ENCODE results near the gene LDAH. TPM values are rescaled to one million over a fixed set of nuclear protein-coding genes. Genes with fewer than 3 reads are reported as not detected.

The LDAH gene
- total and polyA plus RNA-seq, 10 of the 15 experiments (the other 5 are each of a cell fraction or from before 2014, with no cell fraction given) = 17.9 to 44.7 (median 30.0) TPM

- TF ChIP-seq KLF5 (IDR thresholded peaks at IDR 0.05; ENCODE audit: partially characterized antibody) (no peak), RAD21 (IDR thresholded peaks at IDR 0.05; ENCODE audit: insufficient read depth, low read depth, low read length) (no peak), KDM1A (IDR thresholded peaks at IDR 0.05; ENCODE audit: borderline replicate concordance) (no peak), SPI1 (IDR thresholded peaks at IDR 0.05; ENCODE audit: borderline replicate concordance, insufficient read depth, low read depth, low read length) (peak; percentile 46; the same call in 1 of the 2 replicates), ZNF384 (IDR thresholded peaks at IDR 0.05; ENCODE audit: borderline replicate concordance, low read depth, low read length) (no peak), GABPA (IDR thresholded peaks at IDR 0.05; ENCODE audit: low read depth) (no peak), ASH2L (IDR thresholded peaks at IDR 0.05; ENCODE audit: borderline replicate concordance, low read depth) (no peak), IRF4 (IDR thresholded peaks at IDR 0.05; ENCODE audit: low read depth, low read length) (no peak)
- peaks cover 3% of the 10 kb centered on the region for H3K79me2 ChIP-seq (ENCODE audit: control insufficient read depth, insufficient read depth, low read length)
- CTCF ChIA-PET = interaction anchor here (0.6 to 2.0 kb wide), 5 partner anchors 15 to 386 kb away, joined by 3 to 9 read pairs (median 3); partner anchors contain the start of gene LDAH
- no peak overlapping the region for H2AFZ ChIP-seq (ENCODE audit: control insufficient read depth, low read depth, low read length)
- in situ Hi-C loops (cut with MboI) (no loop called here), intact Hi-C loops (cut with micrococcal nuclease; ENCODE audit: unreplicated experiment) (no loop called here)
- H3K27ac ChIP-seq (ENCODE audit: control insufficient read depth, insufficient read depth) = no peak overlapping the region
- peaks cover 0 to 7% of the 10 kb centered on the region in 2 experiments; a peak in 2 of 4 replicates for H3K36me3 ChIP-seq (ENCODE audit: control insufficient read depth in 2 of 2, insufficient read depth in 2 of 2, low read length in 1 of 2)
- peak overlapping the region; percentile 7; the same call in 1 of the 2 replicates for H3K4me2 ChIP-seq (ENCODE audit: control insufficient read depth, insufficient read depth)
- no peaks in the 10 kb centered on the region for H4K20me1 ChIP-seq (ENCODE audit: control insufficient read depth, insufficient read depth)
- H3K27me3 ChIP-seq (replicated peaks in 1 of 2; ENCODE audit: control insufficient read depth in 2 of 2, insufficient read depth in 2 of 2, low read length in 1 of 2) = no peaks in the 10 kb centered on the region
- no TSS peak for BruUV-seq (replicated peaks)
- 62% methylated on average over 3 of the region's 3 CpGs for WGBS (ENCODE audit: insufficient coverage, insufficient replicate concordance, low lambda C conversion rate, missing lambda C conversion rate)
- ATAC-seq (peak; percentile 66), DNase-seq (ENCODE audit: low read depth, low spot score) (no peak), FAIRE-seq (no peak)
- no peak overlapping the region for H3K4me3 ChIP-seq
- RAD21 ChIA-PET (ENCODE audit: unreplicated experiment) = no interaction called here
- H3K9ac ChIP-seq (ENCODE audit: control insufficient read depth, insufficient read depth, low read length) = no peak overlapping the region
- POLR2A ChIA-PET = no interaction called here
- SMC1A ChIA-PET (ENCODE audit: uncharacterized antibody, unreplicated experiment) = interaction anchor here (1.1 to 2.0 kb wide), 4 partner anchors 14 to 53 kb away, joined by 3 to 7 read pairs (median 4); partner anchors contain the start of gene LDAH
- H3K4me1 ChIP-seq (ENCODE audit: control insufficient read depth, insufficient read depth, low read length) = peaks cover 12% of the 10 kb centered on the region; the same call in 1 of the 2 replicates
- H3K9me3 ChIP-seq (replicated peaks; ENCODE audit: control insufficient read depth, insufficient read depth, low read length) = peaks cover 4% of the 10 kb centered on the region; the same call in 2 of the 3 replicates
Observed at GRCh38 chr2:20797096-20797495, 25.8 kb downstream of the LDAH start.

All from GM12878 (cell line).